ENCODE data around the gene OTOP3. TPM values are rescaled to one million over a fixed set of nuclear protein-coding genes. Genes with fewer than 3 reads are reported as not detected.

Gene OTOP3
- polyA plus RNA-seq, 1 donor (not counting 4 experiments of a cell fraction or from before 2014, with no cell fraction given): 0.03 TPM

GRCh38 chr17:74890554-74890953 lies 45.1 kb upstream of the OTOP3 start:
- DNase-seq (ENCODE audit: low read depth, low spot score): no peak
- no peaks in the 10 kb centered on the region for H3K36me3 ChIP-seq (ENCODE audit: control insufficient read depth in 2 of 2, extremely low read depth in 1 of 2, insufficient read depth in 2 of 2, low read length in 2 of 2)
- peaks cover 36% of the 10 kb centered on the region for H3K27me3 ChIP-seq (ENCODE audit: control insufficient read depth, extremely low read depth, insufficient read depth, low read length)
- no peaks in the 10 kb centered on the region for H3K4me1 ChIP-seq (ENCODE audit: control insufficient read depth, extremely low read depth, insufficient read depth, low read length)
- H3K4me3 ChIP-seq (ENCODE audit: control insufficient read depth in 2 of 3, extremely low read depth in 1 of 3, insufficient read depth in 2 of 3, low read depth in 1 of 3, low read length in 3 of 3): no peak overlapping the region
- H3K9me1 ChIP-seq (ENCODE audit: control insufficient read depth, extremely low read depth, insufficient read depth, low read length): no peaks in the 10 kb centered on the region
- dilution Hi-C loops (cut with MboI; ENCODE audit: extremely low pct_ligation_motif_present, low sequenced_read_pairs): no loop called here
- no peak overlapping the region for H2AFZ ChIP-seq (ENCODE audit: control insufficient read depth, low read length)
- no peak overlapping the region for H3K9ac ChIP-seq (ENCODE audit: control insufficient read depth, extremely low read depth, insufficient read depth, low read length)
- H3K27ac ChIP-seq (ENCODE audit: control insufficient read depth, insufficient read depth, low read length): no peak overlapping the region
- H3K4me2 ChIP-seq (ENCODE audit: control insufficient read depth, extremely low read depth, insufficient read depth, low read depth, low read length): no peak overlapping the region
- FAIRE-seq: no peak
- H4K20me1 ChIP-seq (ENCODE audit: control insufficient read depth, extremely low read depth, insufficient read depth, low read length): no peaks in the 10 kb centered on the region
- TF ChIP-seq EZH2 (IDR thresholded peaks at IDR 0.05; ENCODE audit: low read length) (no peak), CTCF (optimal IDR thresholded peaks at IDR 0.05 in 1 of 3, IDR thresholded peaks at IDR 0.05 in 1 of 3, conservative IDR thresholded peaks at IDR 0.05 in 1 of 3; ENCODE audit: extremely low read depth in 1 of 3, insufficient read depth in 2 of 3, low read length in 3 of 3) (no peak)
- H3K9me3 ChIP-seq (ENCODE audit: control insufficient read depth, low read depth, low read length): no peaks in the 10 kb centered on the region
- no peaks in the 10 kb centered on the region for H3K79me2 ChIP-seq (ENCODE audit: control insufficient read depth, insufficient read depth, low read length)

- H3K9me1 ChIP-seq (ENCODE audit: control insufficient read depth, extremely low read depth, insufficient read depth, low read length): no peaks in the 10 kb centered on the region
- no peak overlapping the region for H2AFZ ChIP-seq (ENCODE audit: control insufficient read depth, low read length)
- H3K9ac ChIP-seq (ENCODE audit: control insufficient read depth, extremely low read depth, insufficient read depth, low read length): no peak overlapping the region
- no peaks in the 10 kb centered on the region for H3K4me1 ChIP-seq (ENCODE audit: control insufficient read depth, extremely low read depth, insufficient read depth, low read length)
- no peaks in the 10 kb centered on the region for H3K9me3 ChIP-seq (ENCODE audit: control insufficient read depth, low read depth, low read length)
- dilution Hi-C loops (cut with MboI; ENCODE audit: extremely low pct_ligation_motif_present, low sequenced_read_pairs): no loop called here
- no peak overlapping the region for H3K27ac ChIP-seq (ENCODE audit: control insufficient read depth, insufficient read depth, low read length)
- no peak overlapping the region for H3K4me2 ChIP-seq (ENCODE audit: control insufficient read depth, extremely low read depth, insufficient read depth, low read depth, low read length)
- no peak for TF ChIP-seq CTCF (optimal IDR thresholded peaks at IDR 0.05 in 1 of 3, IDR thresholded peaks at IDR 0.05 in 1 of 3, conservative IDR thresholded peaks at IDR 0.05 in 1 of 3; ENCODE audit: extremely low read depth in 1 of 3, insufficient read depth in 2 of 3, low read length in 3 of 3)
- peak; percentile 16 for TF ChIP-seq EZH2 (IDR thresholded peaks at IDR 0.05; ENCODE audit: low read length)
- peaks cover 48% of the 10 kb centered on the region for H3K27me3 ChIP-seq (ENCODE audit: control insufficient read depth, extremely low read depth, insufficient read depth, low read length)
- no peaks in the 10 kb centered on the region for H3K36me3 ChIP-seq (ENCODE audit: control insufficient read depth in 2 of 2, extremely low read depth in 1 of 2, insufficient read depth in 2 of 2, low read length in 2 of 2)
- no peak for DNase-seq (ENCODE audit: low read depth, low spot score)
- H3K79me2 ChIP-seq (ENCODE audit: control insufficient read depth, insufficient read depth, low read length): no peaks in the 10 kb centered on the region
- H4K20me1 ChIP-seq (ENCODE audit: control insufficient read depth, extremely low read depth, insufficient read depth, low read length): no peaks in the 10 kb centered on the region
- H3K4me3 ChIP-seq (ENCODE audit: control insufficient read depth in 2 of 3, extremely low read depth in 1 of 3, insufficient read depth in 2 of 3, low read depth in 1 of 3, low read length in 3 of 3): no peak overlapping the region
- no peak for FAIRE-seq
Observed at GRCh38 chr17:74892013-74892841, 43.5 kb upstream of the OTOP3 start.
